Upper lobe of left lung (tissue), 6 donors: Measurements from ENCODE around the gene GIT2. TPM values are rescaled to one million over a fixed set of nuclear protein-coding genes. Genes with fewer than 3 reads are reported as not detected.
"Not testable (repeated sequence)": the region's sequence is repeated elsewhere in the genome, so short reads cannot be mapped to it uniquely, and the experiment has no call there.

ENCODE experiments used
- ATAC-seq, 2 donors: fragments of 200-7000 bp; cut with Tn5 transposase; one replicate each; pipeline ENCODE4 v1.9.1; 2022; ENCODE audit warnings: mild to moderate bottlenecking in 2 of 2, moderate library complexity in 2 of 2; ENCODE audit not compliant: low FRiP score in 2 of 2
- DNase-seq, 2 donors: peaks; one replicate each; pipeline ENCODE4 v3.0.0-alpha.2; 2019 to 2020
- H3K27ac ChIP-seq, 4 donors: fragments of 200-600 bp; sonication (generic); one replicate each; pipeline ENCODE4 v1.5.1; 2016 to 2019
- H3K27me3 ChIP-seq, 4 donors: fragments of 200-600 bp; sonication (generic); one replicate each; pipeline ENCODE4 v1.5.1; 2017 to 2019
- H3K36me3 ChIP-seq, 4 donors: fragments of 200-600 bp; sonication (generic); one replicate each; pipeline ENCODE4 v1.5.1; 2016 to 2019
- H3K4me1 ChIP-seq, 4 donors: fragments of 200-600 bp; sonication (generic); one replicate each; pipeline ENCODE4 v1.5.1; 2018 to 2019
- H3K4me3 ChIP-seq, 4 donors: fragments of 200-600 bp; sonication (generic); one replicate each; pipeline ENCODE4 v1.5.1; 2017 to 2019; ENCODE audit warnings: mild to moderate bottlenecking in 2 of 4, moderate library complexity in 1 of 4
- H3K9me3 ChIP-seq, 4 donors: fragments of 200-600 bp; sonication (generic); one replicate each; pipeline ENCODE4 v1.5.1; 2018 to 2019
- EP300 ChIP-seq, 4 donors: sonication (generic); formaldehyde crosslinking; IDR thresholded peaks; one replicate each; pipeline ENCODE4 v1.5.1; 2017; ENCODE audit warnings: antibody characterized with exemption in 4 of 4, control low read depth in 2 of 4
- POLR2A ChIP-seq, 4 donors: fragments of 450-650 bp; IDR thresholded peaks; one replicate each; pipeline ENCODE4 v1.5.1; 2016 to 2017; ENCODE audit warnings: antibody characterized with exemption in 4 of 4, mild to moderate bottlenecking in 2 of 4
- POLR2AphosphoS5 ChIP-seq, 2 donors: sonication (generic); formaldehyde crosslinking; IDR thresholded peaks; one replicate each; pipeline ENCODE4 v1.5.1; 2017; ENCODE audit warnings: antibody characterized with exemption in 2 of 2
- WGBS, 2 donors: methylation state at CpG; one replicate each; pipeline ENCODE4 v1.1.5; 2017 to 2018; 5-methylcytosine and 5-hydroxymethylcytosine counted together
- total RNA-seq, 6 donors: library from RNA; depleted of rRNA in 4 of 6; stranded (reverse); fragments of >200 nt in 4 of 6; gene quantifications; one replicate each; pipeline versions ENCODE4 v1.1.0 to v1.2.1, GENCODE V29; 2016 to 2021
- TF ChIP-seq, protein P1 (sequence below), 6 experiments: fragments of 450-650 bp in 4 of 6; fragments of 200-600 bp in 2 of 6; sonication (generic) in 2 of 6; IDR thresholded peaks; one replicate each; pipeline ENCODE4 v1.5.1; 2016 to 2019; ENCODE audit warnings: antibody characterized with exemption in 6 of 6
- donor health status: DM: no; HTN: no; CAD: no; lungs with moderate emphysema.
- donor health status: DM: no; HTN: yes; CAD: no; lungs with severe emphysema.

Gene GIT2
- total RNA-seq, 6 donors from 2014 or later: 45.1 to 89.1 (median 55.3) TPM

DNA sequence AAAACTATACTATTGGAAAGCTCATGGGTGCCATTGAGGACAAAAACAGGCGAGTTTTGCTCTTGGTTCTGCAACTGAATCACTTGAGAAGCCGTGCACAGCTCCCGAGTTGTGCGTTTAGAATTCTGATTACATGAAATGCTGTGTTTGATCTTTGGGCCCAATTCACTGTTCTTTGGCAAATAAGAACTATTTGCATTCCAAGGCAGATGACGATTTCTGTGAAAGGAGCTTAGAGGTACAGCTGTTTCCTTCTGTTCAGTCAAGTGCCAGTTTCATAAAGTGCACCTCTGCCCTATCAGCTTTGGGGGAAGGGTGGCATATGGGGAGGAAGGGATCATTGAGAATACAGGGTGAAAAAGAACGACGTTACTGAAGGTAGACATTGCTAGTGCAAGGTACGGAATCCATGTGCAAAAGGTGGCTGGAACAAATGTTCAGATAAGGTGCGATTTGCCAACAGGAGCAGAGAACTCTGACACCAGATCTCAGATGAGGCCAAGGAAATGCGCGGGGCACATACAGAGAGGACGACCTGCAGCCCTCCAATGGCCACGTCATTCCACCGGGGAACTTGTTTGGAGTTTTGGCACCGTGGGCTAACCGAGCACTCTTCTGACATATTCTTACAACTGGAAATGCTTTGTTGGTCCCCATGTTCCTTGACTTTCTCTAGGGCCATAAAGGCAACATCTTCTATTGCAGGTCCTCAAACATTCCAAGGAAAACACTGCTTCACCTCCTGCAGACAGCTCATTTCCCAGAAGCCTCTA lies 66.0 kb downstream of the GIT2 start:
- WGBS, 2 donors: 61 to 79% methylated on average over 16 of the region's 16 CpGs
- H3K9me3 ChIP-seq: no peaks in the 10 kb centered on the region
- H3K27me3 ChIP-seq: no peaks in the 10 kb centered on the region
- DNase-seq (no peak), ATAC-seq (no peak)
- H3K36me3 ChIP-seq: peaks cover 0 to 80% (median 57%) of the 10 kb centered on the region in 4 donors
- H3K4me1 ChIP-seq: peaks cover 6 to 17% (median 13%) of the 10 kb centered on the region in 4 donors
- no peak for TF ChIP-seq EP300 (IDR thresholded peaks at IDR 0.05)
- no peak for TF ChIP-seq POLR2AphosphoS5 (IDR thresholded peaks at IDR 0.05)
- TF ChIP-seq POLR2A (IDR thresholded peaks at IDR 0.05): no peak
- TF ChIP-seq, protein P1, sequence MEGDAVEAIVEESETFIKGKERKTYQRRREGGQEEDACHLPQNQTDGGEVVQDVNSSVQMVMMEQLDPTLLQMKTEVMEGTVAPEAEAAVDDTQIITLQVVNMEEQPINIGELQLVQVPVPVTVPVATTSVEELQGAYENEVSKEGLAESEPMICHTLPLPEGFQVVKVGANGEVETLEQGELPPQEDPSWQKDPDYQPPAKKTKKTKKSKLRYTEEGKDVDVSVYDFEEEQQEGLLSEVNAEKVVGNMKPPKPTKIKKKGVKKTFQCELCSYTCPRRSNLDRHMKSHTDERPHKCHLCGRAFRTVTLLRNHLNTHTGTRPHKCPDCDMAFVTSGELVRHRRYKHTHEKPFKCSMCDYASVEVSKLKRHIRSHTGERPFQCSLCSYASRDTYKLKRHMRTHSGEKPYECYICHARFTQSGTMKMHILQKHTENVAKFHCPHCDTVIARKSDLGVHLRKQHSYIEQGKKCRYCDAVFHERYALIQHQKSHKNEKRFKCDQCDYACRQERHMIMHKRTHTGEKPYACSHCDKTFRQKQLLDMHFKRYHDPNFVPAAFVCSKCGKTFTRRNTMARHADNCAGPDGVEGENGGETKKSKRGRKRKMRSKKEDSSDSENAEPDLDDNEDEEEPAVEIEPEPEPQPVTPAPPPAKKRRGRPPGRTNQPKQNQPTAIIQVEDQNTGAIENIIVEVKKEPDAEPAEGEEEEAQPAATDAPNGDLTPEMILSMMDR (IDR thresholded peaks at IDR 0.05): no peak
- no peak overlapping the region for H3K4me3 ChIP-seq
- H3K27ac ChIP-seq: peak overlapping the region in 2 of 4 donors; percentile 6 to 13

DNA sequence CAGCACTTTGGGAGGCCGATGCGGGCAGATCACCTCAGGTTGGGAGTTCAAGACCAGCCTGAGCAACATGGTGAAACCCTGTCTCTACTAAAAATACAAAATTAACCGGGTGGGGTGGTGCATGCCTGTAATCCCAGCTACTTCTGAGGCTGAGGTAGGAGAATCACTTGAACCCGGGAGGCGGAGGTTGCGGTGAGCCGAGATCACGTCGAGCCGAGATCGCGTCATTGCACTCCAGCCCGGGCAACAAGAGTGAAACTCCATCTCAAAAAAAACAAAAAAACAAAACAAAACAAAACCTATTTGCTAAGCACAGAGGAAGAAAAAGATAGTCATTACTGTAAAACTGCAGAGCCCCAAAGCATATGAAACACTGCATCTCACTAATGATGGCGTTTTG lies 66.8 kb downstream of the GIT2 start:
- DNase-seq, ATAC-seq, H3K27me3 ChIP-seq, H3K9me3 ChIP-seq, H3K4me3 ChIP-seq: not testable (repeated sequence)
- Histone ChIP-seq H3K36me3 (peaks cover 0 to 75% (median 55%) of the 10 kb centered on the region in 4 donors), H3K27ac (peak overlapping the region in 2 of 4 donors; percentile 36 to 44), H3K4me1 (peaks cover 6 to 17% (median 13%) of the 10 kb centered on the region in 4 donors)
- 60 to 73% methylated on average over 14 of the region's 14 CpGs for WGBS, 2 donors

DNA sequence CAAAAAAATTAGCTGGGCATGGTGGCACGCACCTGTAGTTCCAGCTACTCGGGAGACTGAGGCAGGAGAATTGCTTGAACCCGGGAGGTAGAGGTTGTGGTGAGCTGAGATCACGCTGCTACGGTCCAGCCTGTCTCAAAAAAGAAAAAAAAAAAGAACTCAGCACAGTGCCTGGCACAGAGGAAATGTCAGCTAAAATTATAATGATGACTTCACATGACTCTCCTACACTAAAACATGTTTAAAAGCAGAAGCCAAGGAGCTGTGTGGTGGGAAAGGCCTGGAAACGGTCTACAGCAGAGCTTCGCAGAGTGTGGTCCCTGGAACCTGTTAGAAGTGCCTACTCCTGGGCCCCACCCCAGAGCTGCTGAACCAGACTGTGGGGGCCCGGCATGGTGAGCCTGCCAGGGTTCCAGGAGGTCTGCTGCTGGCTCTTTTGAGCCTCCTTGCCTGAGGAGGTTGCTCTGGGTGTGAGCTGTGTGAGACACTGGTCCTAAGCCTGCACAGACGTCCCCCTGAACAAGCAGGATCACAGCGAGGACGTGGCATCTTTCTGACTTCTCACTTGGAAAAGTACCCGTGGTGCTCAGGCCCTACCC lies 68.0 kb downstream of the GIT2 start:
- no peak overlapping the region for H3K4me3 ChIP-seq
- WGBS, 2 donors: 90 to 93% methylated on average over 9 to 12 of the region's 12 CpGs

GRCh38 chr12:109927622-109928021 lies 68.5 kb downstream of the GIT2 start:
- DNase-seq: no peak
- TF ChIP-seq POLR2A (IDR thresholded peaks at IDR 0.05): no peak
- no peak for TF ChIP-seq POLR2AphosphoS5 (IDR thresholded peaks at IDR 0.05)
- TF ChIP-seq, protein P1 (IDR thresholded peaks at IDR 0.05): peak in 5 of 6 experiments; percentile 35 to 49 (median 36)
- no peak overlapping the region for H3K27ac ChIP-seq
- no peaks in the 10 kb centered on the region for H3K9me3 ChIP-seq
- 73 to 81% methylated on average over 8 of the region's 8 CpGs for WGBS, 2 donors
- no peak overlapping the region for H3K4me3 ChIP-seq
- H3K36me3 ChIP-seq: peaks cover 0 to 57% (median 40%) of the 10 kb centered on the region in 4 donors
- no peaks in the 10 kb centered on the region for H3K27me3 ChIP-seq
- H3K4me1 ChIP-seq: peaks cover 6 to 17% (median 13%) of the 10 kb centered on the region in 4 donors
- peak in 1 of 2 donors; percentile 76 for ATAC-seq

More for the DNA sequence above, 68.0 kb downstream of the GIT2 start:
- ATAC-seq: no peak
- TF ChIP-seq EP300 (IDR thresholded peaks at IDR 0.05): no peak
- no peak for TF ChIP-seq POLR2A (IDR thresholded peaks at IDR 0.05)
- no peak for TF ChIP-seq POLR2AphosphoS5 (IDR thresholded peaks at IDR 0.05)
- TF ChIP-seq, protein P1 (IDR thresholded peaks at IDR 0.05): no peak
- Histone ChIP-seq H3K27ac (no peak overlapping the region), H3K36me3 (peaks cover 0 to 63% (median 45%) of the 10 kb centered on the region in 4 donors), H3K27me3 (no peaks in the 10 kb centered on the region), H3K9me3 (no peaks in the 10 kb centered on the region), H3K4me1 (peaks cover 6 to 17% (median 13%) of the 10 kb centered on the region in 4 donors)
- DNase-seq: no peak

- H3K4me1 ChIP-seq: peaks cover 6 to 17% (median 13%) of the 10 kb centered on the region in 4 donors
Measured at GRCh38 chr12:109926488-109927210, 69.5 kb downstream of the GIT2 start.

More at GRCh38 chr12:109926488-109927210, 69.5 kb downstream of the GIT2 start:
- ATAC-seq (no peak), DNase-seq (no peak)
- Histone ChIP-seq H3K4me3 (no peak overlapping the region), H3K27me3 (no peaks in the 10 kb centered on the region), H3K9me3 (no peaks in the 10 kb centered on the region), H3K36me3 (peaks cover 0 to 57% (median 32%) of the 10 kb centered on the region in 4 donors), H3K27ac (no peak overlapping the region)
- no peak for TF ChIP-seq POLR2A (IDR thresholded peaks at IDR 0.05)
- 83 to 89% methylated on average over 3 to 8 of the region's 11 CpGs for WGBS, 2 donors
